Mesenchymal stem cell (in vitro differentiated cells and primary cell): ENCODE data around the gene PPFIBP2.
A peak's percentile ranks its signal among the peaks of the same experiment; 100 is the strongest.

Experiments
- DNase-seq: peaks from one replicate; pipeline ENCODE4 v3.0.0-alpha.2; 2013
- H2AFZ ChIP-seq: one replicate; pipeline ENCODE4 v1.6.1; 2013; ENCODE audit warnings: low read depth, mild to moderate bottlenecking, control low read depth, inconsistent platforms, low read length, moderate library complexity
- H2AK5ac ChIP-seq: 2 replicates; pipeline ENCODE4 v1.6.1; 2013; ENCODE audit warnings: low read length, moderate library complexity, mild to moderate bottlenecking, inconsistent platforms; ENCODE audit not compliant: severe bottlenecking
- H2BK120ac ChIP-seq: one replicate; pipeline ENCODE4 v1.6.1; 2013; ENCODE audit warnings: low read depth, mild to moderate bottlenecking, inconsistent platforms, low read length, moderate library complexity
- H2BK12ac ChIP-seq, 2 experiments: one replicate each; pipeline ENCODE4 v1.6.1; 2013; ENCODE audit warnings: inconsistent platforms in 2 of 2, low read length in 2 of 2, mild to moderate bottlenecking in 2 of 2, moderate library complexity in 2 of 2, control low read depth in 1 of 2
- H2BK15ac ChIP-seq: one replicate; pipeline ENCODE4 v1.6.1; 2013; ENCODE audit warnings: mild to moderate bottlenecking, low read depth, inconsistent platforms; ENCODE audit not compliant: poor library complexity, severe bottlenecking
- H2BK5ac ChIP-seq: 2 replicates; pipeline ENCODE4 v1.6.1; 2013; ENCODE audit warnings: low read depth, mild to moderate bottlenecking, low read length, control low read depth, inconsistent platforms; ENCODE audit not compliant: poor library complexity, severe bottlenecking
- H3K14ac ChIP-seq, 2 experiments: one replicate each; pipeline ENCODE4 v1.6.1; 2013; ENCODE audit warnings: inconsistent platforms in 2 of 2, low read length in 2 of 2, control low read depth in 1 of 2, mild to moderate bottlenecking in 1 of 2, moderate library complexity in 1 of 2
- H3K18ac ChIP-seq, 2 experiments: one replicate each; pipeline ENCODE4 v1.6.1; 2013; ENCODE audit warnings: inconsistent platforms in 2 of 2, low read length in 2 of 2, control low read depth in 1 of 2, low read depth in 1 of 2, mild to moderate bottlenecking in 1 of 2
- H3K23ac ChIP-seq, 2 experiments: one replicate each; pipeline ENCODE4 v1.6.1; 2013; ENCODE audit warnings: inconsistent platforms in 2 of 2, low read length in 2 of 2, mild to moderate bottlenecking in 2 of 2, moderate library complexity in 2 of 2, control low read depth in 1 of 2
- H3K27ac ChIP-seq: 2 replicates; pipeline ENCODE4 v1.5.1; 2013; ENCODE audit warnings: mild to moderate bottlenecking, moderate library complexity, low read length, control low read depth, inconsistent platforms; ENCODE audit not compliant: poor library complexity, severe bottlenecking
- H3K27me3 ChIP-seq, 2 experiments: 2 replicates each; pipeline versions ENCODE4 v1.6.1 to v1.7.0; 2013; ENCODE audit warnings: low read length in 2 of 2, mild to moderate bottlenecking in 2 of 2, moderate library complexity in 2 of 2, control low read depth in 1 of 2, inconsistent platforms in 1 of 2; ENCODE audit not compliant: control insufficient read depth in 1 of 2, insufficient read depth in 1 of 2
- H3K36me3 ChIP-seq, 2 experiments: 2 replicates each; pipeline versions ENCODE4 v1.6.1 to v1.7.0; 2013; ENCODE audit warnings: low read length in 2 of 2, control low read depth in 1 of 2, inconsistent platforms in 1 of 2, low read depth in 1 of 2, mild to moderate bottlenecking in 1 of 2; ENCODE audit not compliant: insufficient read depth in 2 of 2, control insufficient read depth in 1 of 2
- H3K4ac ChIP-seq, 2 experiments: one replicate each; pipeline ENCODE4 v1.6.1; 2013; ENCODE audit warnings: inconsistent platforms in 2 of 2, low read length in 2 of 2, mild to moderate bottlenecking in 2 of 2, moderate library complexity in 2 of 2, control low read depth in 1 of 2, low read depth in 1 of 2
- H3K4me1 ChIP-seq: 2 replicates; pipeline ENCODE4 v1.6.1; 2013; ENCODE audit warnings: low read depth, low read length, control low read depth; ENCODE audit not compliant: control insufficient read depth, insufficient read depth
- H3K4me2 ChIP-seq: 2 replicates; pipeline ENCODE4 v1.6.1; 2013; ENCODE audit warnings: low read length, mild to moderate bottlenecking, inconsistent platforms; ENCODE audit not compliant: poor library complexity, severe bottlenecking
- H3K4me3 ChIP-seq, 2 experiments: 2 replicates each; pipeline versions ENCODE4 v1.5.1 to v1.7.0; 2013; ENCODE audit warnings: low read length in 2 of 2, mild to moderate bottlenecking in 2 of 2, control low read depth in 1 of 2, low read depth in 1 of 2; ENCODE audit not compliant: insufficient read depth in 1 of 2
- H3K79me1 ChIP-seq: replicated peaks from 2 replicates; pipeline ENCODE4 v1.6.1; 2013; ENCODE audit warnings: mild to moderate bottlenecking, control low read depth, low read length, inconsistent platforms; ENCODE audit not compliant: poor library complexity, severe bottlenecking
- H3K9ac ChIP-seq: 2 replicates; pipeline ENCODE4 v1.7.0; 2013; ENCODE audit warnings: mild to moderate bottlenecking, low read length, moderate library complexity
- H3K9me3 ChIP-seq: 2 replicates; pipeline ENCODE4 v1.7.0; 2013; ENCODE audit warnings: mild to moderate bottlenecking, low read length; ENCODE audit not compliant: control insufficient read depth
- H4K8ac ChIP-seq: one replicate; pipeline ENCODE4 v1.6.1; 2013; ENCODE audit warnings: inconsistent platforms, mild to moderate bottlenecking, low read length, moderate library complexity
- H4K91ac ChIP-seq: one replicate; pipeline ENCODE4 v1.6.1; 2013; ENCODE audit warnings: mild to moderate bottlenecking, low read length, inconsistent platforms
- WGBS: methylation state at CpG from one replicate; pipeline ENCODE4 v1.1.7; 2013; ENCODE audit warnings: mixed read lengths; 5-methylcytosine and 5-hydroxymethylcytosine counted together

Gene PPFIBP2

DNA sequence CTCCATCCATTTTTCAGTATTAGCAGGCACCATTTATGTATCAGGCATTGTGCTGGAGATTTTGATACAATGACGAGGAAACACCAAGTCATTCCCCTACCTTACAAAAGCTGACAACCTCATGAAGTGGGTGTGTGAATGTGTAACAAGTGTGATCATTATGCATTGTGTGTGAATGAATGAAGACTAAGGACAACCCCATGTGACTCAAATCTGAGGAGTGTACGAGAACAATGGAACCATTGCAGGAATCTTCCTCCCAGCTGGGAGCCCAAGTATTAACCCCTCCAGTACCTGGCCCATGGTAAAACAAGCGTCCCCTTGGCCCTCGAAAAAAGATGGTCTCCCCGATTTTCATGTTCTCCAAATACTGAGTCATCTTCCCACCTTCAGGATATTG lies 155.1 kb downstream of the PPFIBP2 start:
- Histone ChIP-seq H2AFZ (no peak overlapping the region), H2BK5ac (no peak overlapping the region), H2AK5ac (no peak overlapping the region), H3K18ac (no peak overlapping the region), H3K4ac (no peak overlapping the region), H4K91ac (no peak overlapping the region), H3K4me3 (no peak overlapping the region), H3K4me2 (no peak overlapping the region), H3K36me3 (peaks cover 3 to 43% of the 10 kb centered on the region in 2 experiments), H3K23ac (no peak overlapping the region), H3K9ac (no peak overlapping the region), H4K8ac (no peak overlapping the region), H3K27ac (no peak overlapping the region), H3K27me3 (no peaks in the 10 kb centered on the region), H3K9me3 (no peaks in the 10 kb centered on the region), H2BK15ac (no peak overlapping the region), H3K4me1 (peaks cover 18% of the 10 kb centered on the region), H2BK120ac (no peak overlapping the region), H2BK12ac (no peak overlapping the region), H3K14ac (no peak overlapping the region), H3K79me1 (no peaks in the 10 kb centered on the region)
- 100% methylated on average over 1 of the region's 5 CpGs for WGBS
- no peak for DNase-seq

- Histone ChIP-seq H3K27me3 (no peaks in the 10 kb centered on the region), H3K4ac (no peak overlapping the region), H3K79me1 (no peaks in the 10 kb centered on the region), H4K91ac (no peak overlapping the region), H3K23ac (no peak overlapping the region), H3K4me2 (no peak overlapping the region), H2AFZ (no peak overlapping the region), H4K8ac (no peak overlapping the region), H2AK5ac (no peak overlapping the region), H3K36me3 (peaks cover 3 to 34% of the 10 kb centered on the region in 2 experiments), H3K4me3 (no peak overlapping the region), H3K14ac (no peak overlapping the region), H2BK15ac (no peak overlapping the region), H3K9me3 (no peaks in the 10 kb centered on the region), H3K18ac (no peak overlapping the region), H2BK5ac (no peak overlapping the region), H3K4me1 (peaks cover 19% of the 10 kb centered on the region), H3K27ac (no peak overlapping the region), H2BK120ac (no peak overlapping the region), H3K9ac (no peak overlapping the region), H2BK12ac (no peak overlapping the region)
- 72% methylated on average over 4 of the region's 4 CpGs for WGBS
- DNase-seq = no peak
Observed at GRCh38 chr11:7670641-7671040, 156.8 kb downstream of the PPFIBP2 start.

DNA sequence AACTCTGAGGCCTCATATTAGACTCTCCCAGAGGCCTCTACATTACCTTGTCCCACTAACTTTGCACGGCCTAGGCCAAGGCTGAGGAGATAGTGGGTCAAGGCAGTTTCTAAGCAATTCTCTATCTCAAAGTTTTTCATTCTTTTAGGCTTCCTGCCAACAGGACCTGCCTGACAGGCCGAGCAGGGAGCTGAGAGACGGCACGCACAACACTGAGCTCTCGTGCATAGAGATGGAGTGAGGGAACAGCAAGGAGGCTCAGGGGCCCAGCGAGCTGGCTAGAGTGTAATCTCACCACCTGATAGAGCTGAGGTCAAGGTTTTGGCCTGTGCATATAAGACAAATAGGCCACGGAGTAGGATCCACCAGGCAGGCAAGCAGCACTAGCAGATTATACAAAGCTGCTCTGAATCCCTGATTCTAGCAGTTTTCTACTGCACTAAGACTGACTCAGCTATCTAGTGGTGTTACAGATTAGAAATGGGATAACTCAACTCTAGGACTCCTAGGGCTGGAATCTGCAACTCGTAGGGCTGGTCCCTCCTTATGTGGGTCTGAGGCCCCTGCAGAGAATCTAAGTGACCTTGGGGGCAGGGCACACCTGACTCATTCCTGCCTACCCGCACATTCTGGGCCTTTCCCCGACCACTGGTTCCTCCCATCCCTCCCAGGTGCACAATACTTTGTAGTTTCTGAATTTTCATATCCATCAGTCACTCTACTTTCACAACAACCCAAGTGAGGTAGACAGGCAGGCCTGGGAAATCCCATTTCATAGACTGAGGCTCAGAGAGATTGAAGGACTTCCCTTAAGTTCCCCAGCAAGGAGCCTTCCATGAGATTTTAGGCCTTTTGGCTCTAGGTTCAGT lies 157.8 kb downstream of the PPFIBP2 start:
- Histone ChIP-seq H3K14ac (no peak overlapping the region), H3K9ac (no peak overlapping the region), H3K79me1 (no peaks in the 10 kb centered on the region)

DNA sequence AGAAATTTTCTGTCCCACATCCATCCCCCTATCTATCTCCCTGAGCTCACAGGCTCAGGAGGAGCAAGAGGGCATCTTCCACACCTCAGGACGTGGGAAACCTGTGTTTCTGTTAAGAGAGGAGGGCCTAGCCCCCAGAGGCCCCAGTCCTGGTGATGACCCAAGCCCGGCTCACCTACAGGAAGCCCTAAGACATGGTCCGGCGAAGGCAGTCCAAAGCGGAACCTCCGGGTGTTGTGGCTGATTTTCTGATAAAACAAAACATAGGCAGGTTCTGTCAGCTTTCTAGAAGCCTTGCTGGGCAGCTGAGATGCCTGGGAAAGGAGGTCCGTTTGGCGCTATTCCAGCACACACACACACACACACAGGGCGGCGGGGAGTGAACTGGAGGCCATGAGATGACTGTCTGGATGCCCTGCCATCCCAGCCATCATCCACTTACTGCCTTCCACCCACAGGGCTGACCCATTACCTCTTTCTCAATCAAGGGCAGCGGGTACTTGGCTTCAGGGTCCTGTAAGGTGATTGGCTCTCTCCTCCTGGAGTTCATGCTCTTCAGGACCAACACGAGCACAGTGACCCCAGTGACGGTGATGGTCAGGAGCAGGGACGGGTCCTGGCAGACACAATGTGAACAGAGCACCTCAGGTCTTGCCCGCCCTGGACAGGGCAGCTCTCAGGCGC lies 158.6 kb downstream of the PPFIBP2 start:
- no peak overlapping the region for H3K4me2 ChIP-seq
- H4K8ac ChIP-seq = peak overlapping the region; percentile 87
- H3K18ac ChIP-seq = peak overlapping the region; percentile 52 to 97
- no peak overlapping the region for H3K27ac ChIP-seq
- H3K14ac ChIP-seq = peak overlapping the region in 1 of 2 experiments; percentile 1
- 91% methylated on average over 15 of the region's 16 CpGs for WGBS
- no peak overlapping the region for H2AFZ ChIP-seq
- no peaks in the 10 kb centered on the region for H3K9me3 ChIP-seq
- H3K79me1 ChIP-seq = no peaks in the 10 kb centered on the region
- H3K36me3 ChIP-seq = peaks cover 0 to 21% of the 10 kb centered on the region in 2 experiments
- H2BK15ac ChIP-seq = no peak overlapping the region
- DNase-seq = no peak
- peak overlapping the region in 1 of 2 experiments; percentile 33 for H2BK12ac ChIP-seq
- peak overlapping the region; percentile 81 for H3K9ac ChIP-seq
- peaks cover 19% of the 10 kb centered on the region for H3K4me1 ChIP-seq
- peak overlapping the region in 1 of 2 experiments; percentile 74 for H3K23ac ChIP-seq
- H4K91ac ChIP-seq = peak overlapping the region; percentile 30
- no peak overlapping the region for H2AK5ac ChIP-seq
- no peak overlapping the region for H2BK5ac ChIP-seq
- peak overlapping the region; percentile 63 to 83 for H3K4ac ChIP-seq
- H2BK120ac ChIP-seq = no peak overlapping the region
- H3K27me3 ChIP-seq = no peaks in the 10 kb centered on the region
- peak overlapping the region in 1 of 2 experiments; percentile 82 for H3K4me3 ChIP-seq

More for the DNA sequence above, 157.8 kb downstream of the PPFIBP2 start:
- Histone ChIP-seq H3K9me3 (no peaks in the 10 kb centered on the region), H3K27ac (no peak overlapping the region), H4K8ac (no peak overlapping the region), H2AFZ (no peak overlapping the region), H3K4me2 (no peak overlapping the region), H2BK12ac (no peak overlapping the region), H2BK15ac (no peak overlapping the region), H3K4ac (no peak overlapping the region), H3K4me1 (peaks cover 19% of the 10 kb centered on the region), H3K4me3 (no peak overlapping the region), H3K27me3 (no peaks in the 10 kb centered on the region), H2BK120ac (no peak overlapping the region), H2BK5ac (no peak overlapping the region), H3K23ac (no peak overlapping the region), H3K18ac (no peak overlapping the region), H3K36me3 (peaks cover under 1 to 27% of the 10 kb centered on the region in 2 experiments), H4K91ac (no peak overlapping the region), H2AK5ac (no peak overlapping the region)
- no peak for DNase-seq
- WGBS = 88% methylated on average over 9 of the region's 10 CpGs
